Small intestine (tissue), 7 donors: Measurements from ENCODE around the gene NCBP1. TPM values are rescaled to one million over a fixed set of nuclear protein-coding genes. Genes with fewer than 3 reads are reported as not detected.

ENCODE experiments used
- DNase-seq, 2 donors: peaks; one replicate each; pipeline versions ENCODE4 v3.0.0 to v3.0.0-alpha.2; 2013
- FAIRE-seq: peaks from 2 replicates; lab custom pipeline; 2012; peaks lifted over from hg19 to GRCh38; lab: Jason Lieb, UNC
- H3K27ac ChIP-seq, 3 donors: one replicate each; pipeline ENCODE4 v1.5.1; 2013; ENCODE audit warnings: low read length in 2 of 3, mild to moderate bottlenecking in 2 of 3, control low read depth in 1 of 3, inconsistent platforms in 1 of 3, low read depth in 1 of 3, moderate library complexity in 1 of 3
- H3K27me3 ChIP-seq, 3 donors: one replicate each; pipeline ENCODE4 v1.6.1; 2013; ENCODE audit warnings: low read length in 3 of 3, inconsistent platforms in 1 of 3; ENCODE audit not compliant: control insufficient read depth in 3 of 3, insufficient read depth in 3 of 3
- H3K36me3 ChIP-seq, 3 donors: one replicate each; pipeline ENCODE4 v1.6.1; 2013; ENCODE audit warnings: low read length in 3 of 3, inconsistent platforms in 1 of 3, low read depth in 1 of 3, mild to moderate bottlenecking in 1 of 3, moderate library complexity in 1 of 3; ENCODE audit not compliant: control insufficient read depth in 3 of 3, insufficient read depth in 2 of 3
- H3K4me1 ChIP-seq, 3 donors: one replicate each; pipeline ENCODE4 v1.6.1; 2013; ENCODE audit warnings: low read length in 2 of 3, inconsistent platforms in 1 of 3, low read depth in 1 of 3, mild to moderate bottlenecking in 1 of 3, moderate library complexity in 1 of 3; ENCODE audit not compliant: control insufficient read depth in 3 of 3, insufficient read depth in 2 of 3
- H3K4me3 ChIP-seq, 3 donors: one replicate each; pipeline ENCODE4 v1.5.1; 2013; ENCODE audit warnings: low read length in 3 of 3, control low read depth in 1 of 3, inconsistent platforms in 1 of 3, low read depth in 1 of 3, mild to moderate bottlenecking in 1 of 3, moderate library complexity in 1 of 3
- H3K9me3 ChIP-seq, 2 donors: one replicate each; pipeline ENCODE4 v1.6.1; 2013; ENCODE audit warnings: low read depth in 1 of 2, low read length in 1 of 2; ENCODE audit not compliant: control insufficient read depth in 2 of 2, insufficient read depth in 1 of 2
- WGBS, 3 donors: extraction: QIAGEN DNeasy Blood & Tissue Kit; methylation state at CpG; one replicate each; pipeline ENCODE4 v1.1.7; 2013; 5-methylcytosine and 5-hydroxymethylcytosine counted together
- polyA plus RNA-seq, 4 donors: library from polyadenylated mRNA; stranded (reverse) in 3 of 4; unstranded in 1 of 4; fragments of 200-250 nt in 3 of 4; fragments of 120-200 nt in 1 of 4; gene quantifications; one replicate each; pipeline versions ENCODE4 v1.2.1 to v1.2.3, GENCODE V29; 2013
- donor health status: healthy with polysubstance abuse.
- donor health status: control.
- donor health status: control.
- donor health status: Bipolar disorder and iron deficiency.
- donor health status: healthy.

The NCBP1 gene
- polyA plus RNA-seq, 4 donors: 5.9 to 29.7 (median 11.0) TPM

DNA sequence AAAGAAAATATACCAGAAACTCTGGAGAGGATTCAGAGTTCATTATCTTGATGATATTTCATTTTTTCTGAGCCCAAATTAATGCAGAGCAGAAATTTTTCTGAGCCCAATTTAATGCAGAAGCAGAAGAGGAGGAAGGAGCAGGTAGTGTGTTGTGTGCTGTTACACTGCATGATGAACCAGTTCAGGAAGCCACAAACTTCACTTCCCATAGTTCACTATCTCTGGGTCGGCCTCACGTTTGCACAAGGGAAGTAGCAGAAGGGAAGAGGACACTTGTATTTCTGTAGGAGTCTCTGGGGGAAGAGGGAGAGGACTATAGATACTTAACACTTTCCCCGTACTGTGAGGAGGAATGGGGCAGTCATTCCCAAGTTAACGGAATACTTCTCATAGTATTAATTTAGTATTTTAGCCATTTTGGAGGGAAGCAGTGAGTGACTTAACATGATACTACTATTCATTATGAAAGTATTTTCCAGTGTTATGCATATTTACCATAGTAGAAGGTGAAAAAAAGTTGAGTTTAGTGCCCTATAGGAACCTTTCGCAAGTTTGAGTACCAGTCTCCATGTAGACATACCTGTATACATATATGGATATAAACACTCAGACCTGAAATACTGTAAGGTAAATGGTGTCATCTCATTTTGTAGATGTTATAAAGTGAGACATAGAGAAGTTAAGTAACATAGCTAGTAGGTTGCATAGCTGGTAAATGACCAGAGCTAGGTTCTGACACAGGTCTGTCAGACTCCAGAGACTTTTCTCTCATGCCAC, 33.5 kb downstream of the NCBP1 start:
- FAIRE-seq: no peak
- H3K27ac ChIP-seq: no peak overlapping the region
- no peak for DNase-seq
- H3K9me3 ChIP-seq: no peaks in the 10 kb centered on the region
- H3K36me3 ChIP-seq: peaks cover 21 to 27% (median 26%) of the 10 kb centered on the region in 3 donors
- H3K27me3 ChIP-seq: no peaks in the 10 kb centered on the region
- H3K4me1 ChIP-seq: peaks cover 0 to 2% (median 0%) of the 10 kb centered on the region in 3 donors
- 72 to 80% (median 75%) methylated on average over 5 of the region's 5 CpGs for WGBS, 3 donors
- H3K4me3 ChIP-seq: no peak overlapping the region

DNA sequence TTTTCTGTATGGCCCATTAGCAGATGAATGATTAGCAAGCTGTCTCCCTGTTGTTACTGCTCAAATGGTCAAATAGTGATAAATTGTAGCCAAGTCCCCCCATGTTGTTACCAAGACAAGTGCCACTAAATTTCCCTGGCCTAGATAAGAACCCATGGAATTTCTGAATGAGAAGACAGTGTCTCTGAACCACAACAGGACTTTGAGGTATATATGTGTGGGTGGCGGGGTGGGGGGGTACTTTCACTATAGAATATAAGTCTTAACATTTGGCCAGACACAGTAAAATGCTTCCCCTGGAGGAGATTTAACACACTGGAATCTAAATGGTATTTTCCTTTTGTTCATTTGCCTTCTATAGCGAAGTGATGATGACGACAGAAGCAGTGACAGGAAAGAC, 34.9 kb downstream of the NCBP1 start:
- no peak for DNase-seq
- no peak overlapping the region for H3K4me3 ChIP-seq
- no peak overlapping the region for H3K27ac ChIP-seq
- no peaks in the 10 kb centered on the region for H3K27me3 ChIP-seq
- peaks cover 0 to 13% (median 0%) of the 10 kb centered on the region in 3 donors for H3K4me1 ChIP-seq
- 95 to 96% (median 96%) methylated on average over 3 of the region's 3 CpGs for WGBS, 3 donors
- H3K36me3 ChIP-seq: peaks cover 25 to 27% (median 26%) of the 10 kb centered on the region in 3 donors
- FAIRE-seq: no peak
- no peaks in the 10 kb centered on the region for H3K9me3 ChIP-seq

DNA sequence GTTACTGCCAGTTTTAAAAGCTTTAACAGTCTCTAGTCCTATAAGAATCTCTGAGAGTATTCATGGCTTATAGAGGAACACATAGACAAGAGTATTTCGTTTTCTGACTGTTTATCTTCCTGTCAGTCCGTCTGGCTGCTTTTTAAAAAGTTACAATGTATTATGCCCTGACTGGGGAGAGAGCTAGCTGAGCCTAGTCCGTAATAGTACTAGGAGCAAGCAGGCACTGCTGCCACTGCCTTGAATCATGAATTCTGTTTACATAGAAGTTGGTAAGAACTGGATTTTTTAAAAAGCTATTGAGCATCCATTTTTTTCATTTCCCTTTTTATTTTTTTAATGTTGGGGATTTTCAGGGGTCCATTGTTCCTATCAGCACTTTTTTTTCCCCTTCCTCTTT, 37.0 kb downstream of the NCBP1 start:
- H3K9me3 ChIP-seq: no peaks in the 10 kb centered on the region
- H3K27me3 ChIP-seq: no peaks in the 10 kb centered on the region
- no peak overlapping the region for H3K4me3 ChIP-seq
- H3K36me3 ChIP-seq: peaks cover 16 to 32% (median 29%) of the 10 kb centered on the region in 3 donors
- DNase-seq: no peak
- peaks cover 0 to 13% (median 0%) of the 10 kb centered on the region in 3 donors for H3K4me1 ChIP-seq
- no peak overlapping the region for H3K27ac ChIP-seq
- no peak for FAIRE-seq
- 72 to 88% (median 85%) methylated on average over 3 of the region's 3 CpGs for WGBS, 3 donors

DNA sequence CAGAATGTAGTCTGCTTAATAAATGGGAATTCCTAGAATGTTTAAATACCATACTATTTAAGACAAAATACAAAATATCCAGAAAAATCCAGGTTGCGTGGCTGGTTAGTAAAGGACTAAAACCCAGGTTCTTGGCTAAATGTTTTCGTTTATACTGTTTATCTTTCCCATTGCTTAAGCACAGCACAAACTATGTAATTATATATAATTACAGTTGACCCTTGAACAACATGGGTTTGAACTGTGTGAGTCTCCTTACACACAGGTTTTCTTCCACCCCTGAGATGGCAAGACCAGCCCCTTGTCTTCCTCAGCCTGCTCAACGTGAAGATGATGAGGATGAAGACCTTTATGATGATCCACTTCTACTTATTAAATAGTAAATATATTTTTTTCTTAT, 38.8 kb downstream of the NCBP1 start:
- Histone ChIP-seq H3K4me1 (peaks cover 0 to 13% (median 0%) of the 10 kb centered on the region in 3 donors), H3K27me3 (no peaks in the 10 kb centered on the region), H3K36me3 (peaks cover 18 to 27% (median 27%) of the 10 kb centered on the region in 3 donors), H3K27ac (no peak overlapping the region), H3K4me3 (no peak overlapping the region), H3K9me3 (no peaks in the 10 kb centered on the region)
- FAIRE-seq (no peak), DNase-seq (peak in 1 of 2 donors; percentile 26)
- 44 to 74% (median 63%) methylated on average over 3 of the region's 3 CpGs for WGBS, 3 donors

DNA sequence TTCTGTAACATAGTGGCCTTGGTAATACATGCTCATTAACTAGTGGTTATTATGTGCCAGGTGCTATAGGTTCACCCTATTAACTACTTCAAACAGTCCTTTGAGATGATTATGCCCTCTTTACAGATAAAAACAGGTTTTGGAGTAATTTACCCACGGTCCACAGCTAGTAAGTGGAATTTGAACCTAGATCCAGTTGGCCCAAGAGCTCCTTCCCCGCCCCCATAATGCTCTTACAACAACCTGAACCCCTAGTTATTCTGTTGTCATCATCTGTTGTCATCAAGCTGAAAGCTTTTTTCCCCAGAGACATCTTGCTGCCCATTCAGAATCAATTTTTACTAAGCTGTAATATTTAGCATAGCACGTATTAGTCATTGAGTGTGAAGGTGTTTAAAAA, 40.3 kb downstream of the NCBP1 start:
- DNase-seq (peak in 1 of 2 donors; percentile 32), FAIRE-seq (no peak)
- Histone ChIP-seq H3K4me1 (peaks cover 0 to 13% (median 0%) of the 10 kb centered on the region in 3 donors), H3K9me3 (no peaks in the 10 kb centered on the region), H3K27me3 (no peaks in the 10 kb centered on the region), H3K27ac (no peak overlapping the region), H3K4me3 (no peak overlapping the region), H3K36me3 (peaks cover 20 to 27% (median 23%) of the 10 kb centered on the region in 3 donors)
- WGBS, 3 donors: 50 to 76% (median 54%) methylated on average over 3 of the region's 3 CpGs

GRCh38 chr9:97675655-97676054, 42.0 kb downstream of the NCBP1 start:
- Histone ChIP-seq H3K4me3 (no peak overlapping the region), H3K27ac (no peak overlapping the region), H3K9me3 (no peaks in the 10 kb centered on the region), H3K27me3 (no peaks in the 10 kb centered on the region), H3K36me3 (peaks cover 15 to 23% (median 20%) of the 10 kb centered on the region in 3 donors), H3K4me1 (peaks cover 0 to 13% (median 0%) of the 10 kb centered on the region in 3 donors)
- DNase-seq: no peak
- no peak for FAIRE-seq
- WGBS, 3 donors: 67 to 76% (median 75%) methylated on average over 3 of the region's 3 CpGs

DNA sequence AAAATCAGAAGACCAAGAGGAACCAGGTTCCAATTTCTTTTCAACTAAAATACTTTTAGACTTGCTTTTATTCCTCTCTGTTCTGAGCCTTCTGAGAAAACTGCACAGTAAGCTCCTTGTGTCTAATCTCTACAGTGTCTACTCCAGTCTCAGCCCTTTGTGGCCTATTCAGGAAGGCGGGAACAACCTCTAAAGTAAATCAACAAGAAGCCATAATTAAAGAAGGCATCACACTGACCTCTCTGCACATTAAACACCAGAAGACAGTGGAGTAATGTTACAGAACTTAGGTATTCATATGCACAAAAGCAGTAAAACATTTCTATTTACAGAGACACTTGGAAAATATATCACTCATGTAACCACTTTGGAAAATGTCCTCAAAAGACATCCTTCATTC, 48.6 kb downstream of the NCBP1 start:
- 90 to 100% (median 91%) methylated on average over 1 of the region's 1 CpG for WGBS, 3 donors
- no peak for FAIRE-seq

DNA sequence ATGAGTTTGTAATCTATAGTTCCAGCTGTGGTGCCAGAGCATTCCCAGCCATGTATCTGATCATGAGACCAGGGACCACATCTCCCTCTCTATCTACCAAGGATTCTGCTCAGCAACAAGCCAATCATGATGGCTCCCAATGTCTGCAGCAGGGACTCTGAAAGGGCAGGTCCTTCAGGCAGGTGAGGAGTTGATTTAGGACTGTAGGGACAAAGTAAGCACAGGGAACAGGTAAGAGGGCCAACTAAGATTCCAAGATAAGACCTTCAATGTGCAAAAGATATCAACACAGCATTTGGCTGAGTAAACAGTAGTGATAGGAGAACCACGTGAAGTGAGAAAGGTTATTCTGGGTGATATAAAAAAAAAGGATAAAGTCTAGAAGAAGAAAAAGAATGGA, 55.0 kb downstream of the NCBP1 start:
- peak overlapping the region in 1 of 3 donors; percentile 24 for H3K27ac ChIP-seq
- DNase-seq (peak; percentile 68 to 73), FAIRE-seq (no peak)
- H3K4me3 ChIP-seq: no peak overlapping the region
- 19 to 65% (median 27%) methylated on average over 1 of the region's 1 CpG for WGBS, 3 donors
- H3K36me3 ChIP-seq: peaks cover 2 to 30% (median 4%) of the 10 kb centered on the region in 3 donors
- peaks cover 0 to 12% (median 3%) of the 10 kb centered on the region in 3 donors for H3K4me1 ChIP-seq
- H3K9me3 ChIP-seq: no peaks in the 10 kb centered on the region
- no peaks in the 10 kb centered on the region for H3K27me3 ChIP-seq

More for the DNA sequence above, 48.6 kb downstream of the NCBP1 start:
- DNase-seq: no peak
- H3K4me1 ChIP-seq: no peaks in the 10 kb centered on the region
- H3K9me3 ChIP-seq: no peaks in the 10 kb centered on the region
- no peak overlapping the region for H3K4me3 ChIP-seq
- H3K36me3 ChIP-seq: peaks cover 6 to 20% (median 12%) of the 10 kb centered on the region in 3 donors
- no peaks in the 10 kb centered on the region for H3K27me3 ChIP-seq
- no peak overlapping the region for H3K27ac ChIP-seq
